Loucy (cell line): ENCODE measurements around the gene MAD1L1.

Experiments used
- CTCF ChIP-seq: fragments of 200-600 bp; sonication (generic); conservative IDR thresholded peaks from 2 replicates; pipeline ENCODE4 v1.5.1; 2014; ENCODE audit warnings: mild to moderate bottlenecking, antibody characterized with exemption, low read length
- EZH2phosphoT487 ChIP-seq: fragments of 200-600 bp; IDR thresholded peaks from 2 replicates; pipeline ENCODE4 v1.6.1; 2018; ENCODE audit warnings: antibody characterized with exemption, mild to moderate bottlenecking, moderate library complexity, borderline replicate concordance

GRCh38 chr7:2170576-2171521 is 61.9 kb downstream of the MAD1L1 start:
- no peak for TF ChIP-seq CTCF
- no peak for TF ChIP-seq EZH2phosphoT487
